T-helper 22 cell (primary cell): ENCODE measurements around the gene PNMA1.

ENCODE experiments used
- DNase-seq: peaks from one replicate; pipeline ENCODE4 v3.0.0-alpha.2; 2020; ENCODE audit warnings: low read depth

The PNMA1 gene

DNA sequence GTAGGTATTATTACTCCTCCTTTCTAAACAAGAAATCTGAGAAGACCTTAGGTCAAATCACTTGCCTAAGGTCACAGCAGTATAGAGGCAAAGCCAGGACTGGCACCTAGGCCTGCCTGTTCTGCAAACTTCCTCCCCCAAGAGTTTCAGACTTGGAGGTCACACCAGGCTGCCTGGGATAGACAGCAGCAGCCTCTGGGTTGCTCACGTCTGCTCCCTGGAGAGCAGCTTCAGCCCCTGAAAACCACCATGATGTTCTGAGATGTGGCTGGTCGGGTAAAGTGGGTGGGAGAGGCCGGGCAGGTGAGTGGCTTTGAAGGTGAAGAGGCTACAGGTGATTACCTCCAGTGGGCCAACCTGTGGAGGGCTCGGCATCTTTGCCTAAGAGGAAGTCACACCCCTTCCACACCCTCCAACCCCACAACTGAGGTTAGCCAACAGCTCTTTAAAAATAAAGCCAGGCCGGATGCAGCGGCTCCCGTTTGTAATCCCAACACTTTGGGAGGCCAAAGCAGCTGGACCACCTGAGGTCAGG, 37.0 kb upstream of the PNMA1 start:
- no peak for DNase-seq

DNA sequence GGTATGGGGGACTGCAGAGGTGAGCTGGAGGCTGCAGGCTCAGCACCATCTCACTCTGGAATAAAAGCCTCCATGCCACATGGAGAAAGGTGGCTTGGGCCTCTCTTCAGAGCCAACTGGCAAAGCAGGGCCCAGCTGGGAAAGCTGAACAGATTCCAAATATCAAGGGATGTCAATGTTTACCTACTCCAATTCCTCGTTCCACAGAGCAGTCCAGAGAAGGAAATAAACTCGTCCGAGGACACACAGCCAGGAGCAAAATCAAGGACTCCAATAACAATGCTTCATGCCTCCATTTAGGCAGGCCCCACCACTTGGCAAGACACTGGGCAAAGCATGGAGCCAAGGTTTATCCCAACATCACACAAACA, 36.3 kb upstream of the PNMA1 start:
- DNase-seq = no peak

DNA sequence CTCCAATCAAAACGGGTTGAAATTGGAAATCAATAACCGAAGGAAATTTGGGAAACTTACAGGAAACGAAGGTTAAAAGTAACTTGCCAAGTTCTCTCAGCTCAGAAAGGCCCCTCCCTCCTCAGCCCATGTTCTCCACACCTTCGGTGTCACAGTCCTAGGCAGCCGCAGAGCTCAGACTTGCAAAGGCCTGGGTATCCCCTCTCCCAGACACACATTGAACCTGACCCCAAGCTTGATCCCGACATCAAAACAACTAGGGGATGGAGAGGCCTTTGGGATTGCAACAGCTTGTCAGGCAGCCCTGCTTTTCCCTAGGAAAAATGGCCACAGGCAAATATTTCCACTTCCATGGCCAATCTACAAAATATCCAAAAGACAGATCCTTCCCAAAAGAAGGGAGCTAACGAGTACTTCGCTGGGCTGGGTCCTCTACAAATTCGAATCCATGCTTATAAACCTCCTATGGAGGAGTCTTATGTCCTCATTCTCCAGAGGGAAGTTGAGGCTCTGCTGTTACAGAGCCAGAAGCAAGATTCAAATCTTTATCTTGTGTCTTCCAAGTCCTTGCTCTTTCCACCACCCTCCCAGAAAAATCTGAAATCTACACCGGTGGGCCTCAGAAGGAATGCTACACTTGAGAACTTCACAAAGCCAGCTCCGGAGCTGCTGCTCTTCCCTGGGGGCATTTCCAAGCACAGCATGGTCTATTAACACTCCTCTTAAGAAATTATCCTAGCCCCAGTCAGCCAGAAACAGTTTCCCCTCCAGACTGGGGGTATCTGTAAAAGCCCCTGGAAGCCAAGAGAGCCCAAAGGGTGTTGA, 35.7 kb upstream of the PNMA1 start:
- no peak for DNase-seq

- DNase-seq = no peak
Observed at GRCh38 chr14:73748858-73749357, 34.7 kb upstream of the PNMA1 start.

DNA sequence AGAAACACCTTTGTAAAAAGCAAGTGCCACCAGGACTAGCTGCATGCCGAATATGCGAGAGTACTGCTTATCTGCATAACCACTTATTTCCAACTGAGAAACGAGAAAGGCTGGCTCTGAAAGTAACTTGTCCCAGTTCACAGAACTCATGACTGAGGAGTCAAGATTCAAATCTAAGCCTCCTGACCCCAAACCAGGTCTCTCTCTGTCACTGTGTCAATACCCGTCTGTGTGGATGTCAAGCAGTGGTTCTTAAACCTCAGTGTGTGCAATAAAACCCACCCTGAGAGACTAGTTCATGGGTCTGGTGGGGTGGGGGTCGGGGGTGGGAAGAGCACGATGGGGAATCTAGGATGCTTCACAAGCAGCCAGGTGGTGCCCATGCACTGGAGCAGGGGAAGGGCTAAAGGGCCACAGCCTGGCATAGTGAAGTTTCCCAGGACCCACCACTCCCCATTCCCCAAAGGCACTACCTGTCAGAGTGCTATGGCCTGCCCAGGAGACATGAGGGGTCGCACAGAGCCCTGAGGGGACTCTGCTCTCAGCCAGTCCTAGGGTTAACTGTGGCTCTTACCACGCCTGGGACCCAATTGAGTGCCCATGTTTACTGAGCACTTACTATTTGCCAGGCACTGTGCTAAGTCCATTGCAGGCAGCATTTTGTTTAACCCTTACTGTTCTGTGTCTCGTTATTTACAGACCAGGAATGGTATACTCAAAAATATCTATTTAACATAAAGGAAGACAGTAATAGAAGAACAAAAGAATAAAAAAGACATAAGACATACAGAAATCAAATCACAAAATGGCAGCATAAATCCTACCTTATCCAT, 33.4 kb upstream of the PNMA1 start:
- DNase-seq = no peak

- no peak for DNase-seq
Observed at GRCh38 chr14:73746520-73747378, 32.6 kb upstream of the PNMA1 start.

DNA sequence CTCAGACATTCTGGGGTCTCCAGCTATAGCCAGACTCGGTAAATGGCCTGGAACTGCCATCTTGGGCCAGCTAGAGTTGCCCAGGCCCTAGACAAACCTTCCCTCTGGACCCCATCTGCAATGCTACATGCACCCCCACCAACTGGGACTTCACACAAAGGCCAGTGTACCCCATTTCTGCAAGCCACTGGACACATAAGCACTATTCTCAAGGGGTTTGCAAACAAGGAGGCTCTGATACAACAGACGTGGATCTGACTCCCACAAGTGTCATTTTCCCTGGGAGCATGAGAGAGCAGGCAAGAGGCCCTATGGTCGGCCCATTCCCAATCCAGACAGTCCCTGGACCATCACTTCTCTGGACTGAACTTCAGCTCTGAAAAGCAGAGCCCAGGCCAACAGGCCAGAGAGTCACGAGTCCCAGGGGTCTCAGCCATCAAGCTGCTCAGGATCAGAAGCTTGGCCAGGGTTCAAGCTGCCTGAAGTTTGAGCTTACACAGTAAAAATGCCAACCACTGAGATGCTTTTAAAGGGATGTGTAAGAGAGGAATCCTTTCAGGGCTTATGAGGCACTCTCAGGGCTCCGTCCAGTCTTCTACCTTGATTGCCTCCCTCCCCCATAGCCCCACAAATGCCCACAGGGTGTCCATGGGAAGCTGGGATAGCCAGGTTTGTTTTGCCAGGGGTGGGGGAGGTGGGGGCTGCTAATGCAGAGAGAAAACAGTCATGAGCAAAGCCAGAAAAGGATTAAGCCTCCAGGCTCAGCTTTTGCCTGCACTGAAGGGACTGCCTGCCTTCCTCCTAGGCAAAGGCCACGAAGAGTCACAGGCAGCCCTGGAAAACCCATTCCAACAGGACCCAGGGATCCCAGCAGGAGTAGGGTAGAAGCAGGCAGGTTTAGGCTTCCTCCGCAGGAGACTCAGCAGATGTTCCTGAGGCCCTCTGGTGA, 31.7 kb upstream of the PNMA1 start:
- no peak for DNase-seq

DNA sequence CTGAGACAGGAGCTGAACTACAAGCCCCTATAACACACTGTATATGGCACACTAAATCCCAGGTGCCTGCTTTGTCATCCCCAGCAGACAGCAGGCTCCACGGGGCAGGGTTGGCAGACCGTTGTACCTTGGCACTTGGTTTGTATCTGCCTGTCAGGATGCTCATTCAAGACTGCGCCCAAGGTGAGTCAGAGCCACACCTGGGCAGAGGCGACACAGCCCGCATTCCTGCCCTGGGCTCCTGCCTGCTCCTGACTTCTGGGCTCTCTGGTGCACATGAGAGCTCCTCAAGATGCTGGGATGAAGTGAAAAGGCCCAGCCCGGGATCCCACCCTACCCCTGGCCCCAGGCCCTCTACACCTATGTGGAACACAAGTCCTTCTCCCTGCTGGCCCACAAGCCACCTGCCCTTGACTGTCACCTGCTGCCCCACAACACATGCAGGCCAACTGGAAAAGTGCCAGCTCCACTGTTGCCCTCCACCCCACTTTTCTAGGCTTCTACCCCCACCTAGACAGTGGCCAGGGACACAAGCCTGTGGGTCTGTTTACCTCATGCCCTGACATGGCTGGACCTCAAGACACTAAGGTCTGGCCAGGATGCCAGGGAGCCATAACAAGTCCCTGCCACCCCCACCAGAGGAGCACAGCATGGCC, 30.8 kb upstream of the PNMA1 start:
- no peak for DNase-seq

DNA sequence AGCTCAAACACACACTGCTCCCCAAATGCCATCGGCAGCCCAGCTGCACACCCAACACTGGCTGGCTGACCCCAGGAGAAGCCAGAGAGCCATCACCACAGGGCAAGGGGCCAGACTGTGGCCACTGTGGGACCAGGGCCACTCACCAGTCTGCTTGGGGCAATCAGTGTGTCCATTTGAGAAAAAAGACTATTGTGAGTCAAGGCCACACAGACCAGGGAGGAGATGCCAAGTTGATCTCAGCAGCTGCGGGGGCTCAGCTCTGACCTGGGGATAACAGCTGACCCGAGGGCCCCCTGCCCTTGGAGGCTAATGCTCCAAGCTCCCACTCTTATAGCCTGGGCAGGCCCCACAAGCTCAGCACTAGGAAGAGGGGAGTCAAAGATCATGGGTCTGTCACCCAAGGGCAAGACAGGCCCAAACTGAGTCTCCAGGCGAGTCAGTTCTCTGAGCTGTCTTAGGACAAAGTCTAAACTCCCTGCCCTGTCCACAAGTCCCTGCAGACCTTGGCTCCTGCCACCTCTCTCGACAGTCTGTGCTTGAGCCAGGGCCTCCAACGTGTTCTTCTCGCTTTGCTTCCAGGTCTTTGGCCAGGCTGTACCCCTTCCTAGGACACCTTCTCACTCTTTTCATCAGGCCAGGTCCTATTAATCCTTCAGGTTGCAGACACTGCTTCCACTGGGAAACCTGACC, 30.1 kb upstream of the PNMA1 start:
- no peak for DNase-seq

DNA sequence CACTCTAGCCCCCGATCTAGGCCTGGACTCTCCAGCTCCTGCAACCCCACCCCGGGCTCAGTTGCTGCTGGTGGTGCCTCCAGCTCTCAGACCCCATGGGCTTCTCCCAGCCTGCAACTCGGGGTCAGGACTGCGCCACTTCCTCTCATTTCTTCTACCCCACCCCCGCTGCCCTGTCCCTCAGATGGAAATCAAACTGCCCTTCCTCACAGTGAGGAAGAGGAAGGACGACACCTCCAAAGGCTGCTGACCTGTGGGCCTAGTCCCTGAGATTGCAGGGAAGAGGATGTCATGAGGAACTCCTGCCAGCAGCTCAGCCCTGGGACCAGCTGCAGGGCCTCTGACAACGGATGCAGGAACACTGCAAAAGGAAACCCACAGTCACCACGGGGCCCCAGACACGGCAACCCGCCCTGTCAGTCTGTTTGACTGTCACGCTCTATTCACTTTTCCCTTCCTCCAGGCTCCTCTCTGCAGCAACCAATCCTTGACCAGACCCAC, 29.3 kb upstream of the PNMA1 start:
- DNase-seq = peak; percentile 39

GRCh38 chr14:73742520-73743238, 28.5 kb upstream of the PNMA1 start:
- DNase-seq = no peak

GRCh38 chr14:73741876-73742519, 27.8 kb upstream of the PNMA1 start:
- no peak for DNase-seq

GRCh38 chr14:73741386-73741875, 27.2 kb upstream of the PNMA1 start:
- DNase-seq = peak; percentile 71

GRCh38 chr14:73740618-73741326, 26.6 kb upstream of the PNMA1 start:
- DNase-seq = no peak

GRCh38 chr14:73739899-73740617, 25.9 kb upstream of the PNMA1 start:
- no peak for DNase-seq

GRCh38 chr14:73739174-73739898, 25.2 kb upstream of the PNMA1 start:
- DNase-seq = no peak
